Middle frontal gyrus (tissue), 1 donor: ENCODE results near the gene UNC13A.

Source experiments
- DNase-seq: peaks from one replicate; pipeline ENCODE4 v3.0.0-alpha.2; 2015; ENCODE audit warnings: low spot score; ENCODE audit errors: extremely low spot score

UNC13A gene

DNA sequence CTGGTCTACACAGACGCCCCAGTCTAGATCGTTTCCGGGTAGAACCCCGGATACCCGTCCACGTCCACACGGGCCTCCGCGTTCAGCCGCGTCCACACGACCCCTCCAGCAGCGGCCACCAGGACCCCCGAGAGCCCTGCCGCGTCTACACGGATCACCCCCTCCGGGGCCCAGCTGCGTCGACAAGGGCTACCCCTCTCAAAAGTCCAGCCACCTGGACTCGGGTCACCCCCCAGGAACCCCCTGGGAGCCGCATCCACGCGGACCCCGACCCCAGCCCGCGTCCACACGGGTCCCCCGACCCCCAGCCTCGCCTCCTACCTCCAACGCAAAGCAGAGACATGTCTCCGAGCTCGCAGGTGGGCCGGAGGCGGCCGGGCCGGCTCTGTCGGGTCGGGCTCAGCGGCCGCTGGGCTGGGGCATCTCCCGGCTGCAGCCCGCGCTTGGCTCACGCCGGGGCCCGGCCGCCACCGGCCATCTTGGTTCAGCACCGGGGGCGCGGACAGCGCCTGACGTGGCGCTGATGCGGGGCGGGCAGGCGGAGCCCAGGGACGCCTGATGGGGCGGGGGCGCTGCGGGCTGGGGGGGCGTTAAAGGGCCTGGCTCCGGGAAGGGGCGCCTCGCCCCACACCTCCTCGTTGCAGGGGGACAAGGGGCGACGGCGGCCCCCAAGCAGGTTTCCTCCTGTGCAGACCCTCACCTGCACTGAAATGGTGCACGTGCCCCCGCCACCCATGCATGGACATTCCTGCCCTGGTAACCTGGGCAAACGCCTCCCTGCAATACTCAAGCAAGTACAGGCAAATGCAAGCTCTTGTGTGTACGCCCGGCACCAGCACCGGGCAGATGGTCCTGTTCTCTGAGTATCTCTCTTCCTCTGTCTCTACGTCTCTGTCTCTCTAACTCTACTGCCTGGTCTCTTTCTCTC is at the start of gene UNC13A:
Gene UNC13A (minus strand): TSS at position 498 of the 928 bp plus-strand sequence. CDS start 155 bp downstream, at position 343.
- no peak for DNase-seq

DNA sequence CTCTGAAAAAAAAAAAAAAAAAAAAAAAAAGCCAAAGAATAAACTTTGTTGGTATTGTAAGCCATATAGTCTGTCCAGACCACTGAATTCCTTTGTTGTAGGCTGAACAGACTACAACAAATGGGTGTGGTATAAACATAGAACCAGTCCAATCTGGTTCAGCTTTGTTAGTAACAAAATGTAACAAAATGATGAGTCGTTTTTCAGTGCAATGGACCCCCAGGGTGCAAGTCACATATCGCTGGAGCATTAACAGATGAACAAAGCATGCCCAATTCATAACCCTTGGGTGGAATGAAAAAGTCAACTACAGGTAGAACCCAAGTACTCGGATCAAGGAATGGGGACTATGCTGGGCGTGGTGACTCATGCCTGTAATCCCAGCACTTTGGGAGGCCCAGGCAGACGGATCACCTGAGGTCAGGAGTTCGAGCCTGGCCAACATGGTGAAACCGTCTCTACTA is 49.6 kb upstream of the UNC13A start:
- no peak for DNase-seq

DNA sequence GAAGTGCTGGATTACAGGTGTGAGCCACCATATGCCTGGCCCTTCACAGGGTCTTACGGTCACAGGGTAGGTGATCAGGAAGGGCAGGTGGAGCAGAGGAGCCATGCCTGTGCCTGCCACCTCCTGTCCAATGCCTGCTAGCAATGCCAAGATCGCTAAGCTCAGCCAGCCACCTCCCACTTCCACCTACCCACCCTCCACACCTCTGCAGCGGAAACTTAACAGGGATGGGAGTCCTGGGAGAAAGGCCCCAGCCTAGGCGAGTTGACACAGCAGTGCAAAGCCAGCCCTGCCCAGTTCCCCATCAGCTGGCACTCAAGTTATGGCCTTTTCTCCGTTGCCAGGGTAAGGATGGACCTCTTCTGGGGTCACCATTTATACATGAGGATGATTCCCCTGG is 47.3 kb upstream of the UNC13A start:
- no peak for DNase-seq

DNA sequence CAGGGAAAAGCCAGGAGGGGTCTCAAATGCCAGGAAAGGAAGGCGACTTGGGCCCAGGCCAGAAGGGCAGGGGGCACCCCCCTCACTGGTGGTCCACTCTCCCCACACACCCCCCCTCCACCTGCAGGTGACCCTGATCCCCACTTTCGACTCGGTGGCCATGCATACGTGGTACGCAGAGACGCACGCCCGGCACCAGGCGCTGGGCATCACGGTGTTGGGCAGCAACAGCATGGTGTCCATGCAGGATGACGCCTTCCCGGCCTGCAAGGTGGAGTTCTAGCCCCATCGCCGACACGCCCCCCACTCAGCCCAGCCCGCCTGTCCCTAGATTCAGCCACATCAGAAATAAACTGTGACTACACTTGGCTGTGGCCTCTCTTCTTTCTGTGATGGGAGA is 46.0 kb upstream of the UNC13A start:
- DNase-seq: no peak

DNA sequence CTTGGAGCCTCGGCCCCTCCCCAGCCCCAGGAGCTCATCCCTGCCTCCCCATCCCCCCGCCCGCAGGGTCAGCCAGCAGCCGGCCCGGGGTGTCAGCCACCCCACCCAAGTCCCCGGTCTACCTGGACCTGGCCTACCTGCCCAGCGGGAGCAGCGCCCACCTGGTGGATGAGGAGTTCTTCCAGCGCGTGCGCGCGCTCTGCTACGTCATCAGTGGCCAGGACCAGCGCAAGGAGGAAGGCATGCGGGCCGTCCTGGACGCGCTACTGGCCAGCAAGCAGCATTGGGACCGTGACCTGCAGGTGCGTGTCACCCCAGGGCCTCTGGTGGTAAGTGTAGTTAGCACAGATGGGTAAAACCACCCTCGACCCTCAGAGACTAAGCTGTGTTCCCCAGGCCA is 45.0 kb upstream of the UNC13A start:
- no peak for DNase-seq

DNA sequence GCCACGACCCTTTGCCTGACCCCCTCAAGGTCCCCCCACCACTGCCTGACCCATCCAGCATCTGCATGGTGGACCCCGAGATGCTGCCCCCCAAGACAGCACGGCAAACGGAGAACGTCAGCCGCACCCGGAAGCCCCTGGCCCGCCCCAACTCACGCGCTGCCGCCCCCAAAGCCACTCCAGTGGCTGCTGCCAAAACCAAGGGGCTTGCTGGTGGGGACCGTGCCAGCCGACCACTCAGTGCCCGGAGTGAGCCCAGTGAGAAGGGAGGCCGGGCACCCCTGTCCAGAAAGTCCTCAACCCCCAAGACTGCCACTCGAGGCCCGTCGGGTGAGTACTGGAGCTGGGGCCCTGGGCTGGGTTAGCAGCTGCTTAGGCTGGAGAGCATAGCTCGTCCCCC is 39.7 kb upstream of the UNC13A start:
- no peak for DNase-seq

DNA sequence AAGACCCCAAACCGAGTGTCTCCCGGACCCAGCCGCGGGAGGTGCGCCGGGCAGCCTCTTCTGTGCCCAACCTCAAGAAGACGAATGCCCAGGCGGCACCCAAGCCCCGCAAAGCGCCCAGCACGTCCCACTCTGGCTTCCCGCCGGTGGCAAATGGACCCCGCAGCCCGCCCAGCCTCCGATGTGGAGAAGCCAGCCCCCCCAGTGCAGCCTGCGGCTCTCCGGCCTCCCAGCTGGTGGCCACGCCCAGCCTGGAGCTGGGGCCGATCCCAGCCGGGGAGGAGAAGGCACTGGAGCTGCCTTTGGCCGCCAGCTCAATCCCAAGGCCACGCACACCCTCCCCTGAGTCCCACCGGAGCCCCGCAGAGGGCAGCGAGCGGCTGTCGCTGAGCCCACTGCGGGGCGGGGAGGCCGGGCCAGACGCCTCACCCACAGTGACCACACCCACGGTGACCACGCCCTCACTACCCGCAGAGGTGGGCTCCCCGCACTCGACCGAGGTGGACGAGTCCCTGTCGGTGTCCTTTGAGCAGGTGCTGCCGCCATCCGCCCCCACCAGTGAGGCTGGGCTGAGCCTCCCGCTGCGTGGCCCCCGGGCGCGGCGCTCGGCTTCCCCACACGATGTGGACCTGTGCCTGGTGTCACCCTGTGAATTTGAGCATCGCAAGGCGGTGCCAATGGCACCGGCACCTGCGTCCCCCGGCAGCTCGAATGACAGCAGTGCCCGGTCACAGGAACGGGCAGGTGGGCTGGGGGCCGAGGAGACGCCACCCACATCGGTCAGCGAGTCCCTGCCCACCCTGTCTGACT is 39.0 kb upstream of the UNC13A start:
- no peak for DNase-seq

DNA sequence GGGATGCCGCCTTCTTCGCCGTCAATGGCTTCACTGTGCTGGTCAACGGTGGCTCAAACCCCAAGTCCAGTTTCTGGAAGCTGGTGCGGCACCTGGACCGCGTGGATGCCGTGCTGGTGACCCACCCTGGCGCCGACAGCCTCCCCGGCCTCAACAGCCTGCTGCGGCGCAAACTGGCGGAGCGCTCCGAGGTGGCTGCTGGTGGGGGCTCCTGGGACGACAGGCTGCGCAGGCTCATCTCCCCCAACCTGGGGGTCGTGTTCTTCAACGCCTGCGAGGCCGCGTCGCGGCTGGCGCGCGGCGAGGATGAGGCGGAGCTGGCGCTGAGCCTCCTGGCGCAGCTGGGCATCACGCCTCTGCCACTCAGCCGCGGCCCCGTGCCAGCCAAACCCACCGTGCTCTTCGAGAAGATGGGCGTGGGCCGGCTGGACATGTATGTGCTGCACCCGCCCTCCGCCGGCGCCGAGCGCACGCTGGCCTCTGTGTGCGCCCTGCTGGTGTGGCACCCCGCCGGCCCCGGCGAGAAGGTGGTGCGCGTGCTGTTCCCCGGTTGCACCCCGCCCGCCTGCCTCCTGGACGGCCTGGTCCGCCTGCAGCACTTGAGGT is 38.1 kb upstream of the UNC13A start:
- no peak for DNase-seq

DNA sequence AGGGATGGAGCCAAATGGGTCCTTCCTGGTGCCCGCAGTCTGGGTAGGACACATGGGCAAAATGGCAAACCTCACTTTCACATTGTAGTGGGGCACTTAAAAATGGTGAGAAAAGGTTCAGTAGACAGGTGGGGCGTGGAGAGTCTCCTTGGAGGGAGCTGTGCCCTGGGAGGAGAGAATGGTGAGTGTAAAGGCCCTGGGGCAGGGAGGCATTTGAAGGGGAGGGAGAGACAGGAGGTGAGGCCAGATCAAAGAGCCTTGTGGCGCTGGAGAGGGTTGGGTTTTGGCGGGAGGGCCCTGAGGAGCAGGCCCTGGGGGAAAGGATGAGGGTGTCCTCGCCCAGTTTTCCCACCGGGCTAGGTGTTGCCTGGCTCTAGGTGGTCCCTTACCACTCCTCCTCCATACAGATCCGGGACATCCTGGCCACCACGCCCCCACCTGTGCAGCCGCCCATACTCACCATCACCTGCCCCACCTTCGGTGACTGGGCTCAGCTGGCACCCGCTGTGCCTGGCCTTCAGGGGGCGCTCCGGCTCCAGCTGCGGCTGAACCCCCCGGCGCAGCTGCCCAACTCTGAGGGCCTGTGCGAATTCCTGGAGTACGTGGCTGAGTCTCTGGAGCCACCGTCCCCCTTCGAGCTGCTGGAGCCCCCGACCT is 37.4 kb upstream of the UNC13A start:
- no peak for DNase-seq

DNA sequence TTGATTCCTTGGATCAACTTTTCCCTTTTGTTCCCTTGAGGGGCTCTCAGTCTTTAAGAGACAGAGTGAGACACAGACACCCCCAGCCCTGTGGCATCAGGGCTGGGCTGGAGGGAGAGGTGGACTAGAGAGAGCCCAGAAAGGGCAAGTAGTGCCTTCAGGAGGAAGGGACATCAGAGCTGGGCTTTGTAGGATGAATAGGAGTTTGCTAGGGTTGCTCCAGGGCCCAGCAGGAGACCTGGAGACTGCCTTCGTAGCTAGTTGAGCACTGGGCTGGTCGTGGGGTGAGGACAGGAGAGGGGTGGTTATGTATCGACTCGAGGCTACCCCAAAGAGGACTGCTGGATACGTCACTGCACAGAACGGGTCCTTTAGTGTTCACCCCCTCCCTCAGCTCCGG is 36.5 kb upstream of the UNC13A start:
- DNase-seq: no peak

DNA sequence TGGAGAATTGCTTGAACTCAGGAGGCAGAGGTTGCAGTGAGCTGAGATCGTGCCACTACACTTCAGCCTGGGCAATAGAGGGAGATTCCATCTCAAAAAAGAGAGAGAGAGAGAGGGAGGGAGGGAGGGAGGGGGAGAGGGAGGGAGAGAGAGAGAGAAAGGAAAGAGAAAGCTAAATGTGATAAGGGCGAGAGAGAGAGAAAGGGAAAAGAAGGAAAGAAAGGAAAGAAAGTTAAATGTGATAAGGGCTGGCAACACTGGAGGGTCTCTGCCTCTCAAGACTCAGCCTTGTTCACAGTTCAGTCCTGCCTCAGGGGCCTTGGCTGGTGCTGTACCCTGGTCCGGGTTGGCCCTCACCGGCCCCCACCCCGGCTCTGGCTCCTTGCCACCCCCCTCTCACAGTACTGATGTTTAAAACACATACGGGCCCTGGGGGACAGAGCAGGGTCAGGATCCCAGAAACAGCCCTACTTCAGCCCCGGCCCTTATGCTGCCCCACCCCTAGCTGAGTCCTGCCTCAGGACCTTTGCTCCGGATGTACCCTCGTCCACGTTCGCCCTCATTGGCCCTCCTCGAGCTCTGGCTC is 34.6 kb upstream of the UNC13A start:
- no peak for DNase-seq

DNA sequence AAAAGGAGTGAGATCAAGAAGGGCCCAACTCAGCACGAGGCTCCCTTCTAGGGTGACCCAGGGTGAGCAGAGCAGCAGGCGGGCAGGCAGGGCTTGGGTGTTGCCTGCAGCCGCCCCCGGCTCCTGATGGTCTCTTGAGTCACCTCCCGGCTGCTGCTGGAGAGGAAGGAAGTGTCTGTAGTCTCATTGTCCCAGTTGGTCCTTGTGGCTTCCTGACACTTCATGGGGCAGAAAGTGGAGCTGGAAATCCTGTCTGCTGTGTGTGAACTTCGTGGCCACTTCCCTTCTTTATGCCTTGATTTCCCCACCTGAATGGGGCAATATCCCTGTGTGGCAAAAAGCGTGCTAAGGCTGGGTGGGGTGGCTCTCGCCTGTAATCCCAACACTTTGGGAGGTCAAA is 33.7 kb upstream of the UNC13A start:
- DNase-seq: no peak

DNA sequence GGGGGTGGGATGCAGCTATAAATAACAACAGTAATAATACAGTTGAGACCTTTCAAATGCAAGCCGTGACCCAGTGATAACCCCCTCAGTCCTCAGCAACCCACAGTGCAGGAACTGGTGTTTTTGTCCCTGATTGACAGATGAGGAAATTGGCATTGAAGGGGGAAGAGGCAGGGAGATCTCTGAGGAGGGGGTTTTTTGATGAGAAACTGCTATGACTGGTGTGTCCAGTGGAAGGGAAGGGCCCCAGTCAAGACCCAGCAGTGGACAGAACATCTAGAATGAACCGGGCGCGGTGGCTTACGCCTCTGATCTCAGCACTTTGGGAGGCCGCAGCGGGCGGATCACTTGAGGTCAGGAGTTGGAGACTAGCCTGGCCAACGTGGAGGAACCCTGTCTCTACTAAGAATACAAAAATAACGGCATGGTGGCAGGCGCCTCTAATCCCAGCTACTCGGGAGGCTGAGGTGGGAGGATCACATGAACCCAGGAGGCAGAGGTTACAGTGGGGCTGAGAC is 33.0 kb upstream of the UNC13A start:
- no peak for DNase-seq

DNA sequence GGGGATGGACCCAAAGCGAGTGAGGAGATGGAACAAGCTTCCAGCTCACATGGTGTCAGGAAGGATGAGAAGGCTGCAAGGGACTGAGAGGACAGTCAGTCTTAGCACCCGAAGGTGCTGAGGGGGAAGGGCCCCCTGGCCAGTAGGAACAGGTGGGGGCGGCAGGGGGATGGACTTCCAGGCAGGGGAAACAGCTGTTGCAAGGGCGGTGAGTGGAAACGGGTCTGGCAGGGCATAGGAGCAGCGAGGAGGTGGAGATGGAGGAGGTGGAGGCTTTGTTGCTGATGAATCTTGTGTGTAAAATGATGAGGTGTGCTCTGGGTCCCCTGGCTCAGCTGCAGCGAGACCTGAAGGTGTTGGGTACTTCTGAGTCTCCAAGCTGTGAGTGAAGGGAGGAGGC is 32.3 kb upstream of the UNC13A start:
- no peak for DNase-seq

DNA sequence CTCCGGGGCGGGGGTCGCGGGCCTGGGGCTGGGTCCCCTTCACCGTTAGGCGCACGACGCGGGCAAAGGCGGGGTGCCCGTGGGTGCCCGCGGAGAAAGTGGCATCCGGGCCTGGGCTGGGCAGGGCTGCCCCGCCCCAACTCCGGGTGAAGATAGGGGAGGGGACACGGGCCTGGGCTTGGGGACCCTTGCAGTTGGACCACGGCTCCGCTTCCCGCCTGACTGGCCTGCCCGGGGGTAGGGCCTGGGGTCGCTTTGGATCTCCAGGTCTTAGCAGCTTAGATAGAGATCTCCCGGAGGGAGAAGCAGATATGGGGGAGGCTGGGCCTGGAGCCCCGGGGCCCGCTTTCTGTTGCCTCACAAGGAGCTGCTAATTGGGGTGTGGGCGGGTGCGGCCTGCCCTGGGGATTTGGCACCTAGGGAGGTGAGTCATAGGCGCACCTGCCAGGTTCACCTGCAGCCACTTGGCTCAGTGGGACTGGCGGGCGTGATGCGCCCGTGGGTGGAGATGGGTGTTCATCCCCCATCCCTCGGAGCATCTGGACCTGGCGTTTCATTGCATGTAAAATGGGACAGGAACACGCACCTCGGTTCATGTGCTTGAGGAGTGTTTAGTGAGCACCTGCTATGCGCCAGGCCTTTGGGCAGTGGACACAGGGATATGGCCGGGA is 31.7 kb upstream of the UNC13A start:
- DNase-seq: no peak

DNA sequence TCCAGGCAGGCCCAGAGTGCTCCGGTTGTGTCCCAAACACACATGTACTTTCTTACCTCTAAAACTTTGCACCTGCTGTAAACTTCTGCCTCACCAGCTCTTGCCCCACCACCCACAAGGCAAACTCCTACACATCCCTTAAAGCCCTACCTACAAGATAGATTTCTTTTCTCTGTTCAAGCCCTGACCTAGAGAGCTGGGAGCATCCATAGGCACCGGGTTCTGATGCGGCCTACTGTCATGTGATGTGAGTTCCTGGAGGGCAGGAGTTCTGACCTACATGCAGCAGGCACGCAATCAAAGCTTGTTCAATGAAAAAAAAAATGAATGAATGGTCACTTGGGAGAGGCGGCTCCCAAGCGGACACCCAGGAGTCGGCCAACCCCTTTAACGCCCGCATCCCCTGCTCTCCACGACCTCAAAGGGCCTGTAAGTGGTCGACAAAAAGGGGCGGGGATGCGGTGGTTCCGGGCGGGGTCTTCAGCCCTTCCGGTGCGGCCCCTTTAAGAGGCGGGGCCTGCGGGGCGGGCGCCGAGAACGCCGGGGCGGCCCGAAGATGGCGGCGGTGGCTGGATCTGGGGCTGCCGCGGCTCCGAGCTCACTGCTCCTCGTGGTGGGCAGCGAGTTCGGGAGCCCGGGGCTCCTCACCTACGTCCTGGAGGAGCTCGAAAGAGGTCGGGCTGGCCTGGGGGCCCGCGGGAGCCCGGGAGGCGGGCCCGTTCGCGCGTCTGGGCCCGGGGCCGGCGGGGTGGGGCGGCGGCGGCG is 31.0 kb upstream of the UNC13A start, which contains the start of gene MAP1S:
Gene MAP1S (plus strand): TSS at position 534 of the 765 bp plus-strand sequence. CDS start 23 bp downstream, at position 557.
- no peak for DNase-seq

DNA sequence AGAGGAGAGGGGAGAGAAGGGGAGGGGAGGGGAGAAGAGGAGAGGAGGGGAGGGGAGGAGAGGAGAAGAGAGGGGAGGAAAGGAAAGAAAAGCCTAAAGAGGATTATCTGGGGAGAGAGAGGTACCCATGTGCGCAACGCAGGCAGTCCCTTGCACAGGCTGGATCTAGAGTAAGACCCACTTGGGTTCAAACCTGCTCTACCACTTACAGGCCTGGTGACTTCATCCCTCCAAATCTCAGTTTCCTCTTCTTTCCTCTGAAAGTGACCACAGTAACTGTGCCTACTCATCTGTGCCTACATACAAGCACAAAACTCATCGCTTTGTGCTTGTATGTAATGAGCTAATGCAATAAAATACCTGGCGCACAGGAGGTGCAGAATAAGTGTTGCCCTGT is 30.4 kb upstream of the UNC13A start:
- no peak for DNase-seq

DNA sequence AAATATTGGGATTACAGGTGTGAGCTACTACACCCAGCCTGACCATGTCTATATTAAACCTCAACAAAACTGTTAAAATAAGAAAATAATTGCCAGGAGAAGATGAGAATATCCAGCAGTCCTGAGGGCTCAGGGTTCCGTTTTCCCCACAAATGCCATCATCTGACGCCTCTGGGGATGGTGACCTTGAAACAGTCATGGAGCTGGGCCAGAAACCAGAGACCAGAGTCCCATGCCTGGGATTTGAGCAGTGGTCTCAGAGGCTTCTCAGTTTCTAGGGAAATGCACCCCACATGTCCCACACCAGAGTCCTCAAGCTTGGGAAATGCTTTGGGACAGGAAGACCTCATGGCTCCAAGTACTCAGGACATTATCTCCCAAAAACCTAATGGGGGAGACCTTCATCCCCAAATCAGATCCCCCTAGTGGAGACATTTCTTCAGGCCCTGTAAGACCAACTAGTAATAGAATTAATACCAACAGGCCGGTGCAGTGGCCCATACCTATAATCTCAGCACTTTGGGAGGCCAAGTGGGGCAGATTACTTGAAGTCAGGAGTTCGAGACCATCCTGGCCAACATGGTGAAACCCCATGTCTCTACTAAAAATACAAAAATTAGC is 28.3 kb upstream of the UNC13A start:
- no peak for DNase-seq

DNA sequence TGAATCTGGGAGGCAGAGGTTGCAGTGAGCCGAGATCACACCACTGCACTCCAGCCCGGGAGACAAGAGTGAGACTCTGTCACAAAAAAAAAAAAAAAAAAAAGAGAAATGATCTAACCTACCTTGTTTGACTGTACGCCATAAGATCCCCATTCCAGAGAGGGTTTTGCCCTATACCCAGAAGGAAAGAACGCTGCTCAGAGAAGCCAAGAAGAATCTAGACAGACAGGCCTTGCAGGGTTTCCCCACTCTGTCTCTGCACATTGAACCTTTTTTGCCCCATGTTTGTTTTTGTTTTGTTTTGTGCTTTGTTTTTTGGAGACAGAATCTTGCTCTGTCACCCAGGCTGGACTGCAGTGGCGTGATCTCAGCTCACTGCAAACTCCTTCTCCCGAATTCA is 23.7 kb upstream of the UNC13A start:
- DNase-seq: no peak
